IPS-15b (cell line): Measurements from ENCODE around the gene GCN1.
A peak's percentile ranks its signal among the peaks of the same experiment; 100 is the strongest.
"Not testable (repeated sequence)": the region's sequence is repeated elsewhere in the genome, so short reads cannot be mapped to it uniquely, and the experiment has no call there.

Experiments used
- H3K27me3 ChIP-seq: one replicate; pipeline ENCODE4 v1.6.1; 2013; ENCODE audit warnings: low read length; ENCODE audit not compliant: control insufficient read depth, insufficient read depth
- H3K36me3 ChIP-seq: one replicate; pipeline ENCODE4 v1.6.1; 2013; ENCODE audit warnings: low read length; ENCODE audit not compliant: control insufficient read depth, insufficient read depth
- H3K4me1 ChIP-seq: one replicate; pipeline ENCODE4 v1.6.1; 2013; ENCODE audit warnings: mild to moderate bottlenecking, low read length; ENCODE audit not compliant: control insufficient read depth, insufficient read depth
- H3K4me3 ChIP-seq: one replicate; pipeline ENCODE4 v1.5.1; 2013; ENCODE audit warnings: low read depth, low read length
- H3K9ac ChIP-seq: one replicate; pipeline ENCODE4 v1.6.1; 2013; ENCODE audit warnings: low read depth, mild to moderate bottlenecking, low read length
- H3K9me3 ChIP-seq: one replicate; pipeline ENCODE4 v1.6.1; 2013; ENCODE audit warnings: mild to moderate bottlenecking, low read length; ENCODE audit not compliant: control insufficient read depth, insufficient read depth

GCN1 gene

DNA sequence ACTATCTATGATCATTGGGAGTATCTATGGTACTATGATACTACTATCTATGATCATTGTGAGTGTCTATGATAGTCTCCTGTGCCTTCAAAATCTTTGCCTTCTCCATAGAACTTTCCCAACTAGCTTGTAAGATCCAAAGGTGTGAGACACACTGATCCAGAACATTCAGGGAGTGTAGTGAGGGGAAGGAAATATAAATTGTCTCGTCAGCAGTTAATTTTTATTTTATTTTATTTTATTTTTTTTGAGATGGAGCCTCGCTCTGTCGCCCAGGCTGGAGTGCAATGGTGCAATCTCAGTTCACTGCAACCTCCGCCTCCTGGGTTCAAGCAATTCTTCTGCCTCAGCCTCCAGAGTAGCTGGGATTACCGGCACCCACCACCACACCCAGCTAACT, 12.3 kb upstream of the GCN1 start:
- H3K36me3 ChIP-seq, result peaks cover 16% of the 10 kb centered on the region
- not testable (repeated sequence) for H3K4me1 ChIP-seq, H3K4me3 ChIP-seq, H3K9ac ChIP-seq, H3K27me3 ChIP-seq, H3K9me3 ChIP-seq

DNA sequence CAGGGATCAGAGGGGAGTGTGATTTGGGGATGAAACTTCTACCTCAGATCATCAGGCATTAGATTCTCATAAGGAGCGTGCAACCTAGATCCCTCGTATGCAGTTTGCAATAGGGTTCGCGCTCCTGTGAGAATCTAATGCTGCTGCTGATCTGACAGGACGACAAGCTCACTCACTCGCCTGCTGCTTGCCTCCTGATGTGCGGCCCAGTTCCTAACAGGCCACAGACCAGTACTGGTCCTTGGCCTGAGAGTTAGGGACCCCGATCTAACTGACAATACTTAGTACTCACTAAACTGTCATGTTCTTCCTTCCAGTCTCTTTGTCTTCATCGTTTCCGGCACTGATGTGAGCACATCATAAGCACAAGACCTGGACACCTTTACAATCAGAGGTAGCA, 11.7 kb upstream of the GCN1 start:
- no peaks in the 10 kb centered on the region for H3K27me3 ChIP-seq
- no peaks in the 10 kb centered on the region for H3K9me3 ChIP-seq
- no peaks in the 10 kb centered on the region for H3K4me1 ChIP-seq
- H3K4me3 ChIP-seq, result no peak overlapping the region
- H3K36me3 ChIP-seq, result peaks cover 13% of the 10 kb centered on the region
- no peak overlapping the region for H3K9ac ChIP-seq

DNA sequence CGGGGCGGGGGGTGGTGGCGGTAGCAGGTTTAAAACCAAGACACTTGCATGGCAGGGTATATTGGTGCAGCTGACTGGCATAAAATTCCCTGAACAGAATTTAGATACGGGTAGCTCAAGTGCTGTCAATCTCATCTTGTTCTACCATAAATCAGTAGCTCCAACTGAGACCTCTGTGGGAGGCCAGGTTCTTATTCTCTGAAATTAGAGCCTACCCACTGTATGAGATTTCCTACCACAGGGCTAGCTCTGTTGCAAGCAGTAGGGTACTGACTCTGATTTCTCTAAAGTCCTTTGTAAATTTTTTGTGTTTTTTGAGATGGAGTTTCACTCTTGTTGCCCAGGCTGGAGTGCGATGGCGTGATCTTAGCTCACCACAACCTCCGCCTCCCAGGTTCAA, 9.7 kb upstream of the GCN1 start:
- Histone ChIP-seq H3K4me3 (no peak overlapping the region), H3K9ac (no peak overlapping the region), H3K36me3 (peaks cover 10% of the 10 kb centered on the region)

DNA sequence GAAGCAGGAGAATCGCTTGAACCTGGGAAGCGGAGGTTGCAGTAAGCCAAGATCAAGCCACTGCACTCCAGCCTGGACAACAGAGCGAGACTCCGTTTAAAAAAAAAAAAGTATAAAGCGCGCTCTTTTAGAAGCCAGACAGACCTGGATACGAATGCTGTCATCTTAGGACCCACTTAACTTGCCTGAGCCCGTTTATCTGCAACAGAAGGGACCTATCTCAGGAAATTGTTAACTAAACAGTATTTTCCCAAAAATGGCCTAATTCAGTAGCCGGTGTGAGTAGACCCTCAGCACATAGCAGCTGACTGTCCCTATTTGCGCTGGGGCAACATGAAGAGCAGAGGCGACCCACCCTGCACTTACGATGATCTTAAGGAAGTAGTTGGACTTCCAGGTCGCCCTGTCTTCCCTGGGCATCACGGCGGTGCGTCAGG, 5.9 kb upstream of the GCN1 start:
- peaks cover 2% of the 10 kb centered on the region for H3K4me1 ChIP-seq
- H3K9ac ChIP-seq, result peak overlapping the region; percentile 100
- no peaks in the 10 kb centered on the region for H3K27me3 ChIP-seq
- H3K9me3 ChIP-seq, result no peaks in the 10 kb centered on the region
- peaks cover 38% of the 10 kb centered on the region for H3K36me3 ChIP-seq
- peak overlapping the region; percentile 100 for H3K4me3 ChIP-seq

More for the DNA sequence above, 9.7 kb upstream of the GCN1 start:
- no peaks in the 10 kb centered on the region for H3K27me3 ChIP-seq
- no peaks in the 10 kb centered on the region for H3K9me3 ChIP-seq
- H3K4me1 ChIP-seq, result no peaks in the 10 kb centered on the region

DNA sequence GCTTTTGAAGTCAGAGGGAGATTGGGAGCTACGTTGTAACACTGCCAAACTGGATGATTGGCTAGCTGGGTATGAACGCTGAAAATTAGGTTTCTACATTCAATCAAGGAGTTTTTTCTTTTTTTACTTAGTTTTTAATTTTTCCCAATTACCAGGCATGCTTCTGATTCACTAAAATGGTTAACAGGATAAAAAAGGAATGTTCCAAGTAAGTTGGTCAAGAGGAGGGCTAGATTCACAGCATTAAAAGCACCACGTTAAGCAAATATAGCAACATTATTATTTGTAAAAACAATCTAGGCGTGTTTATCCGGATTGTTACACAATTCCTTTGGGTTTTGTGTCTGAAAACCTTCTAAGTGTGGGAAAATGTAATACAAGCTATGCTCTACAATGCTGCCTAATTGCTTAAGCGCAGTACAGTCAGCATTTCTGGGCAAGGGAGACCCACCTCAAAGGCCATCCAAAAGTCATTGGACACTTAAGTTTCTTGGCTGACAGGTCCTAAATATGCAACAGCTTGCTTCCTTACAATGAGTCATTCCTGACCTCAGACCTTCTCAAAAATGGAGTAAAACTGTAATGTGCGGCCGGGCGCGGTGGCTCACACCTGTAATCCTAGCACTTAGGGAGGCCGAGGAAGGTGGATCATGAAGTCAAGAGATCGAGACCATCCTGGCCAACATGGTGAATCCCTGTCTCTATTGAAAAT, 5.2 kb upstream of the GCN1 start:
- Histone ChIP-seq H3K9me3 (no peaks in the 10 kb centered on the region), H3K36me3 (peaks cover 38% of the 10 kb centered on the region), H3K9ac (peak overlapping the region; percentile 100), H3K4me3 (peak overlapping the region; percentile 100), H3K27me3 (no peaks in the 10 kb centered on the region), H3K4me1 (peaks cover 2% of the 10 kb centered on the region)

DNA sequence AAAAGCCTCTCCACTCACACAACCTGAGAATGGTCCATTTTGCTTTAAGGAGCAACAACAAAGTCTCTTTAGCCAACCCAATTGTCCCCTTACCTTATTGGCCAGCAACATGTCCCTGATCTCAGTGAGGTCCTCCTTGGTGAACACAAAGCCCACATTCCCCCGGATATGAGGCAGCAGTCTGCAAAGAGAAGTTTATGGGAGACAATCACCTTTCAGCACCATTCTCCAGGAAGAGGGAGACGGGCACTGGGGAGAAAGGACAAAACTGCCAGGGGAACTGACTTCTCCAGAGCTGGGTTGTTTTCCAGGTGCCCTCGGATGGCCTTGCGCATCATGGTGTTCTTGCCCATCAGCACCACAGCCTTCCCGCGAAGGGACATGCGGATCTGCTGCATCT, 4.5 kb upstream of the GCN1 start:
- Histone ChIP-seq H3K4me3 (peak overlapping the region; percentile 100), H3K4me1 (peaks cover 2% of the 10 kb centered on the region), H3K36me3 (peaks cover 38% of the 10 kb centered on the region)

DNA sequence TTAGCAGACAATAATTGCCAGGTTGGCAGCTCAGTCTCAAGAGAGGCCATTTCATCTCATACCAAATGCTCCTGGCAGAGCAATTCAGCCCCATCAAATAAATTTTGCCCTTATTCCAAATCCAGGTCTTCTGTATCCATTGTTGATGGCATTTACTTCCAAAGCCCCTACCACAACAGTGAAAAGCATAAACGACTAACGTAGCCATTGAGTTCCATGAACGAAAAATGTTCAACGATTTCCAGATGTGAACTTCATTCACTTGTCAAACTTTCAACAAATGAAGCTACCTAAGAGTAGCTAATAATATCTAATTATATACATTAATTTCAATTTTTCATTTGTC, 3.0 kb upstream of the GCN1 start:
- H3K9ac ChIP-seq, result no peak overlapping the region
- no peaks in the 10 kb centered on the region for H3K27me3 ChIP-seq
- H3K4me1 ChIP-seq, result peaks cover 2% of the 10 kb centered on the region
- no peaks in the 10 kb centered on the region for H3K9me3 ChIP-seq
- H3K36me3 ChIP-seq, result peaks cover 38% of the 10 kb centered on the region
- no peak overlapping the region for H3K4me3 ChIP-seq

More for the DNA sequence above, 4.5 kb upstream of the GCN1 start:
- no peaks in the 10 kb centered on the region for H3K27me3 ChIP-seq
- peak overlapping the region; percentile 100 for H3K9ac ChIP-seq
- H3K9me3 ChIP-seq, result no peaks in the 10 kb centered on the region

DNA sequence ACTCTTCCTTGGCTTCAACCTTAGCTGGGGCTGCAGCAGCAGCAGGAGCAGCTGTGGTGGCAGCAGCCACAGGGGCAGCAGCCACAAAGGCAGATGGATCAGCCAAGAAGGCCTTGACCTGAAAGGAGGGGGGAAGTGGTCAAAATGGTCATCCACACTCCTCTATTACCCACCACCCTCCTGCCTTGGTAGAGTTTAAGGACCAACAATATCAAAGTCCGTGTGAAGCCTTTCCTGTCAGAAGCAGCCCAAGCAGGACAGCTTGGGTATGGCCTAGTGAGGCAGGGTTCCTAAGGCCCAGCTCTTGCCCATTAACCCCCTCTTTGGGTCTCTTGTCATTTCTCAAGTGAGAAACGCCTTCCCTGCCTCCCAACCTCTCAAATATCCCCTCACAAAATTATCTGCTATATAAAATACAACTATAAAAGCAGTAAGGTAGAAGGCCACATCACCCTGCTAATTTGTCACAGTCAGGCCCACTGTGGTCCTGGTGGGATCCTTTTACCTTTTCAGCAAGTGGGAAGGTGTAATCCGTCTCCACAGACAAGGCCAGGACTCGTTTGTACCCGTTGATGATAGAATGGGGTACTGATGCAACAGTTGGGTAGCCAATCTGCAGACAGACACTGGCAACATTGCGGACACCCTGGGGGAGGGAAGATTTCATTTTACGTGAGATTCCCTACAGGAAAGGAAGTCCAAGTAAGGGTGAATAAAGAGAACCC, 2.5 kb upstream of the GCN1 start:
- peaks cover 38% of the 10 kb centered on the region for H3K36me3 ChIP-seq
- not testable (repeated sequence) for H3K9ac ChIP-seq, H3K9me3 ChIP-seq, H3K4me3 ChIP-seq, H3K27me3 ChIP-seq, H3K4me1 ChIP-seq

DNA sequence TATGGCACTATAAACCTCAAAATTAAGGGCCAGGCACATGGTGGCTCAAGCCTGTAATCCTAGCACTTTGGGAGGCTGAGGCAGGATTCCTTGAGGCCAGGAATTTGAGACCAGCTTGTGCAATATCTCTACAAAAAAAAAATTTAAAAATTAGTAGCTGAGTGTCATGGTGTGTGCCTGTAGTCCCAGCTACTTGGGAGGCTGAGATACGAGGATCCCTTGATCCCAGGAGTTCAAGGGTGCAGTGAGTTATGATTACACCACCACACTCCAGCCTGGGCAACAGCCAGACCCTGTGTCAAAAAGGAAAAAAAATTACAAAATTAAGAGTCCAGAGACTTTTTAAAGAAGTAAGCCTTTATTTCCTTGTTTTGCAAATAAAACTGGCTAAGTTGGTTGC, 1.8 kb upstream of the GCN1 start:
- Histone ChIP-seq H3K27me3 (no peaks in the 10 kb centered on the region), H3K9ac (no peak overlapping the region), H3K4me3 (no peak overlapping the region), H3K9me3 (no peaks in the 10 kb centered on the region), H3K4me1 (peaks cover 2% of the 10 kb centered on the region), H3K36me3 (peaks cover 38% of the 10 kb centered on the region)

DNA sequence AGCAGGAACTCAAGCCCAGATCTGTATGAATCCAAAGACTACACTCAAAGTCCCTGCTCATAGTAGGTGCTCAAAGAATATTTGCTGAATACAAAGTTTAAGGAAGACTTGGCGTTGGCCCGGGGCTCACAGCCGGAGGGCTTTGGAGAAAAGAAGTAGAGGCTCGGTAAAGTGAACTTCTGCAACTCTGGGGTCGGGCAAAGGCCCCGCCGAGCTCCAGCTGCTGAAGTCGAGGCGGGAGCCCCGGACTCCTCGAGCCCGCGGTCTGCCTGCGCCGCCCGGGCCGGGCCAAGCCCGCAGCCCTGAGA, 335 bp downstream of the GCN1 start:
- peak overlapping the region; percentile 96 for H3K9ac ChIP-seq
- H3K9me3 ChIP-seq, result no peaks in the 10 kb centered on the region
- H3K4me3 ChIP-seq, result peak overlapping the region; percentile 74
- H3K36me3 ChIP-seq, result peaks cover 43% of the 10 kb centered on the region
- H3K27me3 ChIP-seq, result no peaks in the 10 kb centered on the region
- H3K4me1 ChIP-seq, result peaks cover 2% of the 10 kb centered on the region

DNA sequence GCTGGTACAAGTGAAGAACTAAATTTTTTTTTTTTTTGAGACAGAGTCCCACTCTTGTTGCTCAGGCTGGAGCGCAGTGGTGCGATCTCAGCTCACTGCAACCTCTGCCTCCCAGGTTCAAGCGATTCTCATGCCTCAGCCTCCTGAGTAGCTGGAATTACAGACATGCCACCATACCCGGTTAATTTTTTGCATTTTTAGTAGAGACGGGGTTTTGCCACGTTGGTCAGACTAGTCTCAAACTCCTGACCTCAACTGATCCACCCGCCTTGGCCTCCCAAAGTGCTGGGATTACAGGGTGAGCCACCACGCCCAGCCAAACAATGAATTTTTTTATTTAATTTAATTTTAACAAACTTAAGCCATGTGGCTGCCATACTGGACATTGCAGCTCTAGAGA, 1.2 kb downstream of the GCN1 start:
- H3K9ac ChIP-seq, result peak overlapping the region; percentile 96
- H3K9me3 ChIP-seq, H3K27me3 ChIP-seq, H3K4me1 ChIP-seq: not testable (repeated sequence)
- peaks cover 37% of the 10 kb centered on the region for H3K36me3 ChIP-seq
- H3K4me3 ChIP-seq, result peak overlapping the region; percentile 74

DNA sequence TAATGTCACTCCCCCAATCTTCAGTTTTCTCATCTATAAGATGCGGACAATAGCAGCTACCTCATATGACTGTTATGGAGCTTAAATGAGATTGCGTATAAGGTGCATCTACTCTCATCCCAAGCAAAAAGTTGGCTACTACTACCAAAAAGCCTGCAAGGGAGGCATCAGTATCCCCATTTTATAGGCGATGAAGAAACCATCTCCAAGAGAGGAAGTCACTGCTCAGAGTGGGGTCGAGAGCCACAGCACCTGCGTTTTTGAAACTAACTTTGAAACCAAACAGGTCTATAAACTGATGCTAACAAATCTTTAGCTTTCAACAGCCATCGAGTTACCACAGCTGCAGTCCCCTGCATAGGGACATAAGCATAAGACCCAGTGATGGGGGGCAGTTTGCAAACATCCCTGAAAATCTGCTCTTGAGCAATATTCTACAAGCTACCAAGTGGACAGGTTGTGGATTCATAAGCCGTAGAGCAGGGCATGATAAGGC, 3.5 kb downstream of the GCN1 start:
- H3K36me3 ChIP-seq, result peaks cover 35% of the 10 kb centered on the region
- no peak overlapping the region for H3K4me3 ChIP-seq
- H3K27me3 ChIP-seq, result no peaks in the 10 kb centered on the region
- no peaks in the 10 kb centered on the region for H3K4me1 ChIP-seq
- no peaks in the 10 kb centered on the region for H3K9me3 ChIP-seq
- no peak overlapping the region for H3K9ac ChIP-seq
